ENCODE results near the gene DNASE1L1.

DNA sequence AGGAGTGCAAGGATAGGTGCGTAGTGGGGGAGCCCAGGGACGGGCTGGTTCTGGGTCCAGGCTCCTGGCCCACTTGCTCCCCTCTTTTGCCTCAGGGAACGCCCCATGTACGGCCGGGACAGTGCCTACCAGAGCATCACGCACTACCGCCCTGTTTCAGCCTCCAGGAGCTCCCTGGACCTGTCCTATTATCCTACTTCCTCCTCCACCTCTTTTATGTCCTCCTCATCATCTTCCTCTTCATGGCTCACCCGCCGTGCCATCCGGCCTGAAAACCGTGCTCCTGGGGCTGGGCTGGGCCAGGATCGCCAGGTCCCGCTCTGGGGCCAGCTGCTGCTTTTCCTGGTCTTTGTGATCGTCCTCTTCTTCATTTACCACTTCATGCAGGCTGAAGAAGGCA is 28.3 kb downstream of the DNASE1L1 start:
- no peak for TF ChIP-seq GATA3 (IDR thresholded peaks at IDR 0.05; ENCODE audit: low read depth, low read length)
- TF ChIP-seq GATA2 (IDR thresholded peaks at IDR 0.05; ENCODE audit: low read depth, low read length), result no peak
